Cardiac fibroblast (primary cell): Measurements from ENCODE around the gene DHRS7B.

Experiments
- DNase-seq, 2 donors: peaks; one replicate each; pipeline versions ENCODE4 v3.0.0 to v3.0.0-alpha.2; 2010; ENCODE audit warnings: low read depth in 2 of 2
- H3K4me3 ChIP-seq, 2 donors: replicated peaks in 1 of 2; 1 replicate in 1 of 2; 2 replicates in 1 of 2; pipeline ENCODE4 v1.5.1; 2011; ENCODE audit warnings: low read depth in 2 of 2, low read length in 2 of 2, mild to moderate bottlenecking in 2 of 2, moderate library complexity in 1 of 2
- TF ChIP-seq, protein P1 (sequence below): IDR thresholded peaks from one replicate; pipeline ENCODE4 v1.5.1; 2011; ENCODE audit warnings: low read depth, mild to moderate bottlenecking, low read length, inconsistent platforms

The DHRS7B gene

GRCh38 chr17:21089145-21089544 is 37.6 kb upstream of the DHRS7B start:
- H3K4me3 ChIP-seq = no peak overlapping the region
- DNase-seq = peak in 1 of 2 donors; percentile 20
- TF ChIP-seq, protein P1, sequence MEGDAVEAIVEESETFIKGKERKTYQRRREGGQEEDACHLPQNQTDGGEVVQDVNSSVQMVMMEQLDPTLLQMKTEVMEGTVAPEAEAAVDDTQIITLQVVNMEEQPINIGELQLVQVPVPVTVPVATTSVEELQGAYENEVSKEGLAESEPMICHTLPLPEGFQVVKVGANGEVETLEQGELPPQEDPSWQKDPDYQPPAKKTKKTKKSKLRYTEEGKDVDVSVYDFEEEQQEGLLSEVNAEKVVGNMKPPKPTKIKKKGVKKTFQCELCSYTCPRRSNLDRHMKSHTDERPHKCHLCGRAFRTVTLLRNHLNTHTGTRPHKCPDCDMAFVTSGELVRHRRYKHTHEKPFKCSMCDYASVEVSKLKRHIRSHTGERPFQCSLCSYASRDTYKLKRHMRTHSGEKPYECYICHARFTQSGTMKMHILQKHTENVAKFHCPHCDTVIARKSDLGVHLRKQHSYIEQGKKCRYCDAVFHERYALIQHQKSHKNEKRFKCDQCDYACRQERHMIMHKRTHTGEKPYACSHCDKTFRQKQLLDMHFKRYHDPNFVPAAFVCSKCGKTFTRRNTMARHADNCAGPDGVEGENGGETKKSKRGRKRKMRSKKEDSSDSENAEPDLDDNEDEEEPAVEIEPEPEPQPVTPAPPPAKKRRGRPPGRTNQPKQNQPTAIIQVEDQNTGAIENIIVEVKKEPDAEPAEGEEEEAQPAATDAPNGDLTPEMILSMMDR = no peak

DNA sequence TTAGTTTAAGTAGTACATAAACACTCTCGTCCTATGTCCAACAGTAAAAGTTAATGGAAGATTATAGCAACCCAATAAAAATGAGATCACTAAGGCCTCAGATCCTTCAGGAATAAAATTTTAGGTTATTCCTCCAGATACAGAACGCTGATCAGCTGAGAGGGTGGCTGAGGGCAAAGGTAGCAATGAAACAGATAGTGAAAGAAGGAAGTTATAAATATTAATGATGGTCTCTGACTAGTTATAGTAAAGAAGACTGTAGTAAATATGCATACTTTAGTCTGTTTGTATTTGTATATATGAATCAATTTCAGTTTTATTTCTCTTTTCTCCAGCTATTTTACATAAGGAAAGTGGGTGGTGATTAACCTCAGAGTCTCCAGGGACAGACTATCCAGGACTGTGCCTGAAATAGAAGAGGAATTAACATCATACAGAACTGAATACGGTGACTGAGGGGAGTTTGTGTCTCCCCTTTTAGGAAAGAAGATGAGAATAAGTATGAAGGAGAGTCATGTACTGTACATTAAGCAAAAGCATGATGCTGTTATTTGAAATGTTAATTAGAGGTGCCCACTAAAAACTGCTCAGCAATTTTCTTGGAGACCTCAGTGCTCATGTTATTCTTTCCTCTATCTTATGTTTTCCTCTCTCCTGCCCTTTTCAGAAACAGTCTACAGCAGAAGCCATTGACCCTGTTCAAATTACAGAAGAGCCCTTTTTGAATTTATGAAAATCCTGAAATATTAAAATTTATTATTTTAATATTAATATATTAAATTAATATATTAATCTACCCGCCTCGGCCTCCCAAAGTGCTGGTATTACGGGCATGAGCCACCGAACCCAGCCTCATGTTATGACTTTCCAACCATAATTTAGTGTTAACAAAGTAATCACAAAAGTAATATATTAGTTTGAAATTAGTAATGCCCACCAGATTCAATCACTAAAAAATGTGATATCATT is 36.5 kb upstream of the DHRS7B start:
- TF ChIP-seq, protein P1 = no peak
- DNase-seq = no peak
- H3K4me3 ChIP-seq = no peak overlapping the region

DNA sequence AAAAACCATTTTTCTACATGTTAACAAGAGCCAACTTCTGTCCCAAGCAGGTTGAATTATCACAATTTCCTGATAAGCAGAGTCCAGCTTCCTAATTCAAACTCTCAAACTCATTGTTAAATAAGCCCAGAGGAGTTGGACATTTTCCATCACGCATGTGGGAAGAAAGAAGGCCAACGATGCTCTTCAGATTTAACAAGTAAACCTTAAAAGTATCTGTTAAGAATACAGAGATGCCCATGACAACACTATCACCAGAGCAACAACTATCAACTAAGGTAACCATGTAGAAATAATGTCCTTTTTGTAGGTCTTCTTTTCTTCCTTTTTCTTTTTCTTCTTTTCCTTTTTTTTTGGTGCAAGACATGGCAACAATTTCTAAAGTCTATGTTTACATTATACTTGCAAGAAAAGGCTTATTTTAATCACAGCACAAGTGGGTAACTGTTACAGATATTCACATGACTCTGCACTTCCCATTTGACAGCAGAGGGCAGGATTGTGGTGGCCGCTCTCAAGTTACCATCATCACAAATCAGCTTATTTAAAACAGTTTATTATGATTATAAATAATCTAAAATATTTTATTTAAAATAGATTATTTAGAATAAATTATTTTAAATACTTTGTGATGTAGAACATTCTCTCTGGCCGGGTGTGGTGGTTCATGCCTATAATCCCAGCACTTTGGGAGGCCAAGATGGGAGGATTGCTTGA is 35.7 kb upstream of the DHRS7B start:
- no peak overlapping the region for H3K4me3 ChIP-seq
- no peak for DNase-seq
- TF ChIP-seq, protein P1 = no peak

GRCh38 chr17:21094298-21094704 is 32.5 kb upstream of the DHRS7B start:
- H3K4me3 ChIP-seq = no peak overlapping the region
- no peak for DNase-seq
- TF ChIP-seq, protein P1 = no peak

DNA sequence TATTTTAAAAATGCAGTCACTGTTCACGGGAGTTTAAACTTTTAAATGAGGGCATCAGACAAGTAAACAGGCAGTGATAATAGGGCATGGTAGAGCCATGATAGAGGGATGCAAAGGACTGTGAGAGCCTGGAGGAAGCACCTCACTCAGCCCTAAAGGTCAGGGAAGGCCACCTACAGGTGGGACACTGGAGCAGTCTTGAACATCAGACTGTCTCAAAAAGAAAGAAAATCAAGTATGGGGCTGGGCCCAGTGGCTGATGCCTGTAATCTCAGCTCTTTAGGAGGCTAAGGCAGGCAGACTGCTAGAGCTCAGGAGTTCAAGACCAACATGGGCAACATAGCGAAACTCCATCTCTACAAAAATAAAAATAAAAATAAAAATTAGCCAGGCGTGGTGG is 31.0 kb upstream of the DHRS7B start:
- no peak overlapping the region for H3K4me3 ChIP-seq
- no peak for DNase-seq
- TF ChIP-seq, protein P1 = no peak

DNA sequence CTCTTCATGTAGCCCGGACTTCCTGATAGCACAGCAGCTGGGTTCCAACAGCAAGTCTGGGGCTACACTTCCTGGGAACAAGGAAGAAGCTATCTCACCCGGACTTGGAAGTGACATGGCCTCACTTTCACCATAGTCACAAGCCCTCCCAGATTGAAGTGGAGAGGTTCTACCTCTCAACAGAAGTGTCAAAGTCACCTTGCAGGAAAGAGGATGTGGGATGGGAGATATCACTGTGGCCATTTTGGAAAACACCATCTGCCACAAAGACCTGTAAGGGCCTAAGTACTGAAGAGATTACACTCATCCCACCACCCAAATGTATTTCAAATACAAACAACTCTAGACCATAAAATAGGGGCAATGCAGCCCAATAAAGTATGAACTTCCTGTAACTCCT is 29.9 kb upstream of the DHRS7B start:
- no peak for DNase-seq
- TF ChIP-seq, protein P1 = no peak
- no peak overlapping the region for H3K4me3 ChIP-seq
